GM23338 (cell line): Measurements from ENCODE around the gene ZNF318. TPM values are rescaled to one million over a fixed set of nuclear protein-coding genes. Genes with fewer than 3 reads are reported as not detected.

ENCODE experiments used
- ATAC-seq: fragments of 200-7000 bp; cut with Tn5 transposase; 3 replicates; pipeline ENCODE4 v1.9.1; 2020
- DNase-seq: peaks from one replicate; pipeline ENCODE4 v3.0.0-alpha.2; 2015; ENCODE audit warnings: low spot score
- H2AFZ ChIP-seq: fragments of 200-600 bp; sonication (generic); 2 replicates; pipeline ENCODE4 v1.8.0; 2016; ENCODE audit warnings: antibody characterized with exemption, mild to moderate bottlenecking, moderate library complexity
- H3F3A ChIP-seq: fragments of 200-600 bp; sonication (generic); replicated peaks from 2 replicates; pipeline ENCODE4 v1.8.0; 2017; ENCODE audit warnings: antibody characterized with exemption, mixed run types, low read depth
- H3K27ac ChIP-seq: fragments of 200-600 bp; sonication (generic); 2 replicates; pipeline ENCODE4 v1.6.1; 2016; ENCODE audit warnings: low read depth
- H3K27me3 ChIP-seq: fragments of 200-600 bp; sonication (generic); 2 replicates; pipeline ENCODE4 v1.8.0; 2016; ENCODE audit warnings: mild to moderate bottlenecking, mixed run types, moderate library complexity; ENCODE audit not compliant: insufficient read depth
- H3K36me3 ChIP-seq: fragments of 200-600 bp; sonication (generic); 2 replicates; pipeline ENCODE4 v1.8.0; 2016; ENCODE audit warnings: mild to moderate bottlenecking; ENCODE audit not compliant: insufficient read depth
- H3K4me1 ChIP-seq: fragments of 200-600 bp; sonication (generic); 2 replicates; pipeline ENCODE4 v1.8.0; 2016; ENCODE audit warnings: mild to moderate bottlenecking, moderate library complexity; ENCODE audit not compliant: insufficient read depth
- H3K4me2 ChIP-seq: fragments of 200-600 bp; sonication (generic); 2 replicates; pipeline ENCODE4 v1.7.1; 2017; ENCODE audit warnings: mixed run types
- H3K4me3 ChIP-seq: fragments of 200-600 bp; sonication (generic); 2 replicates; pipeline ENCODE4 v1.6.1; 2016; ENCODE audit warnings: mixed run types
- H3K79me2 ChIP-seq: fragments of 200-600 bp; sonication (generic); replicated peaks from 2 replicates; pipeline ENCODE4 v1.8.0; 2017; ENCODE audit warnings: mild to moderate bottlenecking; ENCODE audit not compliant: insufficient read depth
- H3K9me2 ChIP-seq: fragments of 200-600 bp; sonication (generic); 2 replicates; pipeline ENCODE4 v1.8.0; 2017; ENCODE audit not compliant: insufficient read depth
- H4K20me1 ChIP-seq: fragments of 200-600 bp; sonication (generic); replicated peaks from 2 replicates; pipeline ENCODE4 v1.8.0; 2017; ENCODE audit warnings: mild to moderate bottlenecking; ENCODE audit not compliant: insufficient read depth
- H3K27ac Mint-ChIP-seq: 2 replicates; pipeline ENCODE4 v1.8.0; 2020; ENCODE audit warnings: inconsistent platforms, mild to moderate bottlenecking, moderate library complexity, mixed read lengths
- H3K27me3 Mint-ChIP-seq: 3 replicates; pipeline ENCODE4 v1.8.0; 2022; ENCODE audit warnings: low read depth, mild to moderate bottlenecking, moderate library complexity, mixed read lengths, inconsistent platforms; ENCODE audit not compliant: insufficient read depth, poor library complexity
- H3K36me3 Mint-ChIP-seq: 3 replicates; pipeline ENCODE4 v1.8.0; 2021; ENCODE audit warnings: low read depth, mild to moderate bottlenecking, inconsistent platforms, moderate library complexity, mixed read lengths
- H3K4me1 Mint-ChIP-seq: 3 replicates; pipeline ENCODE4 v1.8.0; 2020; ENCODE audit warnings: mild to moderate bottlenecking, inconsistent platforms, mixed read lengths
- H3K4me3 Mint-ChIP-seq: 3 replicates; pipeline ENCODE4 v1.8.0; 2021; ENCODE audit warnings: moderate library complexity, mild to moderate bottlenecking, inconsistent platforms, mixed read lengths
- H3K9me3 Mint-ChIP-seq: 3 replicates; pipeline ENCODE4 v1.8.0; 2020; ENCODE audit warnings: moderate library complexity, mild to moderate bottlenecking, inconsistent platforms, mixed read lengths
- CTCF ChIP-seq, 2 experiments: fragments of 200-600 bp in 1 of 2; sonication (generic) in 1 of 2; conservative IDR thresholded peaks; 2 replicates each; pipeline versions ENCODE4 v1.5.1 to v1.6.1; 2016 to 2017; ENCODE audit warnings: antibody characterized with exemption in 2 of 2, low read depth in 2 of 2, mild to moderate bottlenecking in 2 of 2, moderate library complexity in 1 of 2
- EZH2 ChIP-seq: fragments of 200-600 bp; sonication (generic); IDR thresholded peaks from one replicate; pipeline ENCODE4 v1.8.0; 2017; ENCODE audit warnings: antibody characterized with exemption, mild to moderate bottlenecking, low read depth; ENCODE audit not compliant: unreplicated experiment
- JUNB ChIP-seq: IDR thresholded peaks from one replicate; pipeline ENCODE4 v1.6.1; 2016; ENCODE audit warnings: antibody characterized with exemption; ENCODE audit not compliant: unreplicated experiment
- NANOG ChIP-seq: IDR thresholded peaks from 2 replicates; pipeline ENCODE4 v1.6.1; 2016; ENCODE audit warnings: antibody characterized with exemption, borderline replicate concordance
- ZNF462 ChIP-seq: fragments of 250-450 bp; sonication (Bioruptor Pico); IDR thresholded peaks from 2 replicates; pipeline ENCODE4 v1.5.0; 2020; ENCODE audit warnings: mild to moderate bottlenecking, moderate library complexity
- polyA plus RNA-seq: library from polyadenylated mRNA; unstranded; fragments of >200 nt; fragmentation: Nextera tagmentation; extraction: Ambion mirVana; gene quantifications from 2 replicates; pipeline ENCODE4 v1.2.1, GENCODE V29; 2016
- total RNA-seq: library from RNA; depleted of rRNA; stranded (reverse); fragments of >200 nt; shearing (Covaris generic); gene quantifications from 2 replicates; pipeline ENCODE4 v1.2.3, GENCODE V29; 2014

Gene ZNF318
- total and polyA plus RNA-seq, 2 experiments from 2014 or later = 8.7 to 19.5 TPM

DNA sequence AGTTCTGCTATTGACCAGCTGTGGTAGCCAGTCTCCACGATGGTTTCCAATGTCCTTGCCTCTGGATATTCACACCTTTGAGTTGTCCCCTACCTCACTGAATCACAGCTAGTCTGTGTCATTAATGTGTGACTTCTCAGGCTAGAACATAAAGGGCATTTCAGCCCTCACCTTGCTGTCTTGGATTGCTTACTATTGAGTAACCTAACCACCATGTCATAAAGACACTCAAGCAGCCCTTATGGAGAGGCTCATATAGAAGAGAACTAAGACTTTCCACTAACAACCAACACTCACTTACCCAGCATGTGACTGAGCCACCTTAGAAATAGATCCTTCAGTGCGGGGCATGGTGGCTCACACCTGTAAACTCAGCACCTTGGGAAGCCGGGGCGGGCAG lies 38.8 kb upstream of the ZNF318 start (continued):
- TF ChIP-seq CTCF (conservative IDR thresholded peaks at IDR 0.05; ENCODE audit: low read depth in 2 of 2) = no peak

- ATAC-seq = no peak
- Mint-ChIP-seq H3K4me3 (no peak overlapping the region), H3K9me3 (no peaks in the 10 kb centered on the region; the same call in 2 of the 3 replicates), H3K4me1 (no peaks in the 10 kb centered on the region), H3K36me3 (0 out of 3 replicates have a peak, but pooled peaks cover 3% of the 10 kb centered on the region), H3K27ac (no peak overlapping the region), H3K27me3 (peaks cover 3% of the 10 kb centered on the region)
- H2AFZ ChIP-seq = no peak overlapping the region
- no peaks in the 10 kb centered on the region for H3K79me2 ChIP-seq
- no peak overlapping the region for H3K4me2 ChIP-seq
- no peaks in the 10 kb centered on the region for H4K20me1 ChIP-seq
- no peaks in the 10 kb centered on the region for H3K27me3 ChIP-seq
- DNase-seq = no peak
- no peak overlapping the region for H3K27ac ChIP-seq
- 0 out of 2 replicates have a peak, but pooled peaks cover 3% of the 10 kb centered on the region for H3K9me2 ChIP-seq
- no peak overlapping the region for H3K4me3 ChIP-seq
- no peaks in the 10 kb centered on the region for H3K4me1 ChIP-seq
- H3K36me3 ChIP-seq = no peaks in the 10 kb centered on the region
- H3F3A ChIP-seq = no peaks in the 10 kb centered on the region
- no peak for TF ChIP-seq JUNB
- no peak for TF ChIP-seq NANOG
- no peak for TF ChIP-seq ZNF462 (CRISPR knock-in tag)
- TF ChIP-seq EZH2 = no peak
Observed at GRCh38 chr6:43407296-43407695, 37.8 kb upstream of the ZNF318 start.
